ENCODE measurements around the gene ACVR1. TPM values are rescaled to one million over a fixed set of nuclear protein-coding genes. Genes with fewer than 3 reads are reported as not detected.

The ACVR1 gene
- total RNA-seq, 1 donor from 2014 or later: 24.3 TPM

- H3K36me3 Mint-ChIP-seq (ENCODE audit: insufficient read depth): peaks cover 19% of the 10 kb centered on the region
- DNase-seq (ENCODE audit: low spot score, unreplicated experiment): no peak
- H3K9me3 Mint-ChIP-seq (ENCODE audit: low read depth): no peaks in the 10 kb centered on the region
- no peaks in the 10 kb centered on the region for H3K27me3 Mint-ChIP-seq
- H3K27ac Mint-ChIP-seq: peak overlapping the region; percentile 11
- TF ChIP-seq CTCF (IDR thresholded peaks at IDR 0.05; ENCODE audit: unreplicated experiment): no peak
- no peaks in the 10 kb centered on the region for H3K4me1 Mint-ChIP-seq (ENCODE audit: low read depth)
- no peak overlapping the region for H3K4me3 Mint-ChIP-seq (ENCODE audit: low read depth)
These were observed 104.9 kb downstream of the ACVR1 start for GRCh38 chr2:157771234-157771633.

- peaks cover 23% of the 10 kb centered on the region for H3K36me3 Mint-ChIP-seq (ENCODE audit: insufficient read depth)
- no peaks in the 10 kb centered on the region for H3K27me3 Mint-ChIP-seq
- H3K27ac Mint-ChIP-seq: no peak overlapping the region
- no peaks in the 10 kb centered on the region for H3K4me1 Mint-ChIP-seq (ENCODE audit: low read depth)
- TF ChIP-seq CTCF (IDR thresholded peaks at IDR 0.05; ENCODE audit: unreplicated experiment): no peak
- H3K9me3 Mint-ChIP-seq (ENCODE audit: low read depth): no peaks in the 10 kb centered on the region
- no peak overlapping the region for H3K4me3 Mint-ChIP-seq (ENCODE audit: low read depth)
- no peak for DNase-seq (ENCODE audit: low spot score, unreplicated experiment)
These were observed 106.3 kb downstream of the ACVR1 start for GRCh38 chr2:157769856-157770255.

- no peak overlapping the region for H3K27ac Mint-ChIP-seq
- H3K4me1 Mint-ChIP-seq (ENCODE audit: low read depth): no peaks in the 10 kb centered on the region
These were observed 111.7 kb downstream of the ACVR1 start for GRCh38 chr2:157764386-157764785.

GRCh38 chr2:157761520-157761919 is 114.6 kb downstream of the ACVR1 start:
- no peak for TF ChIP-seq CTCF (IDR thresholded peaks at IDR 0.05; ENCODE audit: unreplicated experiment)
- no peak for DNase-seq (ENCODE audit: low spot score, unreplicated experiment)
- H3K27ac Mint-ChIP-seq: no peak overlapping the region
- H3K4me1 Mint-ChIP-seq (ENCODE audit: low read depth): no peaks in the 10 kb centered on the region
- no peak overlapping the region for H3K4me3 Mint-ChIP-seq (ENCODE audit: low read depth)
- H3K36me3 Mint-ChIP-seq (ENCODE audit: insufficient read depth): peaks cover 52% of the 10 kb centered on the region
- peaks cover 22% of the 10 kb centered on the region for H3K9me3 Mint-ChIP-seq (ENCODE audit: low read depth)
- H3K27me3 Mint-ChIP-seq: no peaks in the 10 kb centered on the region

More at GRCh38 chr2:157764386-157764785, 111.7 kb downstream of the ACVR1 start:
- no peak for TF ChIP-seq CTCF (IDR thresholded peaks at IDR 0.05; ENCODE audit: unreplicated experiment)
- no peak for DNase-seq (ENCODE audit: low spot score, unreplicated experiment)
- Mint-ChIP-seq H3K9me3 (ENCODE audit: low read depth) (peaks cover 6% of the 10 kb centered on the region), H3K36me3 (ENCODE audit: insufficient read depth) (peaks cover 36% of the 10 kb centered on the region), H3K27me3 (no peaks in the 10 kb centered on the region), H3K4me3 (ENCODE audit: low read depth) (no peak overlapping the region)

GRCh38 chr2:157760949-157761348 is 115.2 kb downstream of the ACVR1 start:
- Mint-ChIP-seq H3K9me3 (ENCODE audit: low read depth) (peaks cover 28% of the 10 kb centered on the region), H3K4me1 (ENCODE audit: low read depth) (no peaks in the 10 kb centered on the region), H3K36me3 (ENCODE audit: insufficient read depth) (peaks cover 55% of the 10 kb centered on the region), H3K27ac (no peak overlapping the region), H3K27me3 (no peaks in the 10 kb centered on the region), H3K4me3 (ENCODE audit: low read depth) (no peak overlapping the region)
- no peak for TF ChIP-seq CTCF (IDR thresholded peaks at IDR 0.05; ENCODE audit: unreplicated experiment)
- DNase-seq (ENCODE audit: low spot score, unreplicated experiment): no peak

All from progenitor cell of endocrine pancreas (in vitro differentiated cells).